HepG2 (cell line): ENCODE data around the gene HOXA10. TPM values are rescaled to one million over a fixed set of nuclear protein-coding genes. Genes with fewer than 3 reads are reported as not detected.

Source experiments
- FOXK1 ChIP-seq: sonication (generic); formaldehyde crosslinking; IDR thresholded peaks from 2 replicates; pipeline ENCODE4 v1.4.0; 2020; ENCODE audit warnings: low read depth, missing genetic modification reagents, borderline replicate concordance
- GABPB1 ChIP-seq: IDR thresholded peaks from 2 replicates; pipeline ENCODE4 v1.6.1; 2016; ENCODE audit warnings: mild to moderate bottlenecking, missing genetic modification reagents, moderate library complexity, missing compliant biosample characterization
- ONECUT2 ChIP-seq: sonication (generic); formaldehyde crosslinking; IDR thresholded peaks from 2 replicates; pipeline ENCODE4 v1.4.0; 2020; ENCODE audit warnings: missing genetic modification reagents
- SIN3A ChIP-seq: IDR thresholded peaks from 2 replicates; pipeline ENCODE4 v1.6.1; 2011; ENCODE audit warnings: low read depth, mild to moderate bottlenecking, control low read depth, low read length, borderline replicate concordance
- SRSF9 ChIP-seq: fragments of 200-400 bp; formaldehyde crosslinking; IDR thresholded peaks from 2 replicates; pipeline ENCODE4 v1.6.1; 2018; ENCODE audit warnings: borderline replicate concordance, mild to moderate bottlenecking, low read depth, low read length; ENCODE audit not compliant: insufficient read depth, poor library complexity, severe bottlenecking
- ZNF17 ChIP-seq: sonication (generic); formaldehyde crosslinking; IDR thresholded peaks from 2 replicates; pipeline ENCODE4 v1.5.0; 2020; ENCODE audit warnings: mild to moderate bottlenecking, missing genetic modification reagents
- ZNF207 ChIP-seq: fragments of 450-650 bp; IDR thresholded peaks from 2 replicates; pipeline ENCODE4 v1.6.1; 2016; ENCODE audit warnings: antibody characterized with exemption, borderline replicate concordance
- ZNF430 ChIP-seq: sonication (generic); formaldehyde crosslinking; IDR thresholded peaks from 2 replicates; pipeline ENCODE4 v1.9.0; 2021; ENCODE audit warnings: mild to moderate bottlenecking, missing genetic modification reagents
- ZZZ3 ChIP-seq: sonication (generic); formaldehyde crosslinking; IDR thresholded peaks from 2 replicates; pipeline ENCODE4 v1.4.0; 2020; ENCODE audit warnings: missing genetic modification reagents, mild to moderate bottlenecking, borderline replicate concordance
- polyA plus RNA-seq, 8 experiments: library from polyadenylated mRNA; depleted of rRNA in 3 of 8; stranded (reverse) in 7 of 8; unstranded in 1 of 8; fragments of >200 nt; fragmentation: Illumina TruSeq in 4 of 8; extraction: Trizol in 4 of 8; gene quantifications; 2 replicates each; pipeline versions ENCODE4 v1.2.1 to v1.2.3, GENCODE V29; 2011 to 2016; ENCODE audit warnings: low read depth in 4 of 8, missing spikeins in 1 of 8, mixed read lengths in 1 of 8; ENCODE audit not compliant: insufficient read depth in 1 of 8
- total RNA-seq, 5 experiments: library from RNA; depleted of rRNA; stranded (reverse); fragments of >200 nt; fragmentation: Illumina TruSeq; extraction: Trizol; gene quantifications; 2 replicates each; pipeline ENCODE4 v1.2.3, GENCODE V29; 2016; ENCODE audit warnings: low read depth in 1 of 5
- TF ChIP-seq, protein P1 (sequence below): sonication (generic); formaldehyde crosslinking; IDR thresholded peaks from 2 replicates; pipeline ENCODE4 v1.8.1; 2023; ENCODE audit warnings: missing genetic modification reagents, mild to moderate bottlenecking, borderline replicate concordance
- TF ChIP-seq, protein P2 (sequence below): sonication (generic); formaldehyde crosslinking; IDR thresholded peaks from 2 replicates; pipeline ENCODE4 v1.9.0; 2021; ENCODE audit warnings: missing genetic modification reagents, borderline replicate concordance
- TF ChIP-seq, protein P3 (sequence below): sonication (generic); formaldehyde crosslinking; IDR thresholded peaks from 2 replicates; pipeline ENCODE4 v1.4.0; 2020; ENCODE audit warnings: missing genetic modification reagents, mild to moderate bottlenecking, borderline replicate concordance
- TF ChIP-seq, protein P4 (sequence below): sonication (generic); formaldehyde crosslinking; IDR thresholded peaks from 2 replicates; pipeline ENCODE4 v1.5.0; 2020; ENCODE audit warnings: missing genetic modification reagents
- TF ChIP-seq, protein P5 (sequence below): conservative IDR thresholded peaks from 2 replicates; pipeline ENCODE4 v1.6.1; 2018; ENCODE audit warnings: missing genetic modification reagents
- TF ChIP-seq, protein P6 (sequence below): sonication (generic); formaldehyde crosslinking; IDR thresholded peaks from 2 replicates; pipeline ENCODE4 v1.5.0; 2020; ENCODE audit warnings: mild to moderate bottlenecking, missing genetic modification reagents, moderate library complexity

The HOXA10 gene
- total and polyA plus RNA-seq, 2 of the 13 experiments (the other 11 are each of a cell fraction or from before 2014, with no cell fraction given): not detected

DNA sequence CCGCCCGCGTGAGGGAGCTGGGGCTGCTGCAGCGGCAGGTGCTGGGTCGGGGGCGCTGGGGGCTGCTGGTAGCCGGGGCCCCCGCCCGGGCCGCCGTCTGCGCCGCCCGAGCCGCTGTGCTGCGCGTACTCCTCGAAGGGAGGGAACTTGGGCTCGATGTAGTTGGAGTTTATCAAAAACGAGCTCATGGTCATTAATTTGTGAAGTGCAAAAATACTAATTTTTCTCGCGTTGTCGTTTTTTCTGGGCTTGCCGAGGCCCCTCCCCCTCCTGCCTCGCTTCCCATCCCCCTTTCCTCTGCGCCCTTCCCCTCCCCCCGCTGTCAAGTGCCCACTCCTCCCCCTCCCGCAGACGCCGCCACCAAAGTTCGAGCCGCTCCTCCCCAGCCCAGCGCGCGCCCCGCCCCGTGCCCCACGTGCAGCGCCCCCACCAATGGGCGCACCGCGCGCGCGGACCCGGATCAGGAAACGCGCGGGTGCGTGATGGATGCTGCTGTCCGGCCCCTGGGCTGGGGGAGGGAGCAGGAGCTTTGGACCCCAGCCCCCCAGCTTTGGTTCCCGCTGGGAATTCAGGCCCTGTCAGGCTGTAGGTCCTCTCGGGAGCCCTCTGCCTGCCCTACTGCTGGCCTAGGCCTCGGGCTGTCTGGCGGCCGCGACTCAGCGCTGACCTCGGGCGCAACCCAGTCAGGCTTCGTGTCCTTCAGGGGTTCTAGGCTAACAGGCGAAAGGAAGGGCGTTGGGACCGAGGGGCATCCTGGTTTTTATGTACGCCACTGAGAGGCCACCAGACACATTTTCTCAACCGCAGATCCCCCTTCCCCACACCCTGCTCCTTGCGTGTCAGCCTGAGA is 43.4 kb downstream of the HOXA10 start, which contains the start of gene HOXA4 (continued):
- TF ChIP-seq, protein P1, sequence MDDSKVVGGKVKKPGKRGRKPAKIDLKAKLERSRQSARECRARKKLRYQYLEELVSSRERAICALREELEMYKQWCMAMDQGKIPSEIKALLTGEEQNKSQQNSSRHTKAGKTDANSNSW (CRISPR knock-in tag): 0 out of 2 replicates have a peak, but pooled peaks have one; percentile 41
- TF ChIP-seq ZZZ3 (CRISPR knock-in tag) (no peak), ONECUT2 (no peak), ZNF17 (no peak), SRSF9 (no peak), SIN3A (no peak), FOXK1 (peak; percentile 46; the same call in 1 of the 2 replicates), ZNF430 (peak; percentile 71; the same call in 1 of the 2 replicates), GABPB1 (CRISPR knock-in tag) (peak; percentile 86), ZNF207 (no peak)
- TF ChIP-seq, protein P2, sequence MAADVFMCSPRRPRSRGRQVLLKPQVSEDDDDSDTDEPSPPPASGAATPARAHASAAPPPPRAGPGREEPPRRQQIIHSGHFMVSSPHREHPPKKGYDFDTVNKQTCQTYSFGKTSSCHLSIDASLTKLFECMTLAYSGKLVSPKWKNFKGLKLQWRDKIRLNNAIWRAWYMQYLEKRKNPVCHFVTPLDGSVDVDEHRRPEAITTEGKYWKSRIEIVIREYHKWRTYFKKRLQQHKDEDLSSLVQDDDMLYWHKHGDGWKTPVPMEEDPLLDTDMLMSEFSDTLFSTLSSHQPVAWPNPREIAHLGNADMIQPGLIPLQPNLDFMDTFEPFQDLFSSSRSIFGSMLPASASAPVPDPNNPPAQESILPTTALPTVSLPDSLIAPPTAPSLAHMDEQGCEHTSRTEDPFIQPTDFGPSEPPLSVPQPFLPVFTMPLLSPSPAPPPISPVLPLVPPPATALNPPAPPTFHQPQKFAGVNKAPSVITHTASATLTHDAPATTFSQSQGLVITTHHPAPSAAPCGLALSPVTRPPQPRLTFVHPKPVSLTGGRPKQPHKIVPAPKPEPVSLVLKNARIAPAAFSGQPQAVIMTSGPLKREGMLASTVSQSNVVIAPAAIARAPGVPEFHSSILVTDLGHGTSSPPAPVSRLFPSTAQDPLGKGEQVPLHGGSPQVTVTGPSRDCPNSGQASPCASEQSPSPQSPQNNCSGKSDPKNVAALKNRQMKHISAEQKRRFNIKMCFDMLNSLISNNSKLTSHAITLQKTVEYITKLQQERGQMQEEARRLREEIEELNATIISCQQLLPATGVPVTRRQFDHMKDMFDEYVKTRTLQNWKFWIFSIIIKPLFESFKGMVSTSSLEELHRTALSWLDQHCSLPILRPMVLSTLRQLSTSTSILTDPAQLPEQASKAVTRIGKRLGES (CRISPR knock-in tag): no peak
- TF ChIP-seq, protein P3, sequence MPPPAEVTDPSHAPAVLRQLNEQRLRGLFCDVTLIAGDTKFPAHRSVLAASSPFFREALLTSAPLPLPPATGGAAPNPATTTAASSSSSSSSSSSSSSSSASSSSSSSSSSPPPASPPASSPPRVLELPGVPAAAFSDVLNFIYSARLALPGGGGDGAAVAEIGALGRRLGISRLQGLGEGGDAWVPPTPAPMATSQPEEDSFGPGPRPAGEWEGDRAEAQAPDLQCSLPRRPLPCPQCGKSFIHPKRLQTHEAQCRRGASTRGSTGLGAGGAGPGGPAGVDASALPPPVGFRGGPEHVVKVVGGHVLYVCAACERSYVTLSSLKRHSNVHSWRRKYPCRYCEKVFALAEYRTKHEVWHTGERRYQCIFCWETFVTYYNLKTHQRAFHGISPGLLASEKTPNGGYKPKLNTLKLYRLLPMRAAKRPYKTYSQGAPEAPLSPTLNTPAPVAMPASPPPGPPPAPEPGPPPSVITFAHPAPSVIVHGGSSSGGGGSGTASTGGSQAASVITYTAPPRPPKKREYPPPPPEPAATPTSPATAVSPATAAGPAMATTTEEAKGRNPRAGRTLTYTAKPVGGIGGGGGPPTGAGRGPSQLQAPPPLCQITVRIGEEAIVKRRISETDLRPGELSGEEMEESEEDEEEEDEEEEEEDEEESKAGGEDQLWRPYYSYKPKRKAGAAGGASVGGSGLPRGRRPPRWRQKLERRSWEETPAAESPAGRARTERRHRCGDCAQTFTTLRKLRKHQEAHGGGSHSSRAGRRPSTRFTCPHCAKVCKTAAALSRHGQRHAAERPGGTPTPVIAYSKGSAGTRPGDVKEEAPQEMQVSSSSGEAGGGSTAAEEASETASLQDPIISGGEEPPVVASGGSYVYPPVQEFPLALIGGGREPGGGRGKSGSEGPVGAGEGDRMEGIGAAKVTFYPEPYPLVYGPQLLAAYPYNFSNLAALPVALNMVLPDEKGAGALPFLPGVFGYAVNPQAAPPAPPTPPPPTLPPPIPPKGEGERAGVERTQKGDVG (CRISPR knock-in tag): peak; percentile 75; the same call in 1 of the 2 replicates
- TF ChIP-seq, protein P4, sequence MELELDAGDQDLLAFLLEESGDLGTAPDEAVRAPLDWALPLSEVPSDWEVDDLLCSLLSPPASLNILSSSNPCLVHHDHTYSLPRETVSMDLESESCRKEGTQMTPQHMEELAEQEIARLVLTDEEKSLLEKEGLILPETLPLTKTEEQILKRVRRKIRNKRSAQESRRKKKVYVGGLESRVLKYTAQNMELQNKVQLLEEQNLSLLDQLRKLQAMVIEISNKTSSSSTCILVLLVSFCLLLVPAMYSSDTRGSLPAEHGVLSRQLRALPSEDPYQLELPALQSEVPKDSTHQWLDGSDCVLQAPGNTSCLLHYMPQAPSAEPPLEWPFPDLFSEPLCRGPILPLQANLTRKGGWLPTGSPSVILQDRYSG (CRISPR knock-in tag): no peak
- TF ChIP-seq, protein P5, sequence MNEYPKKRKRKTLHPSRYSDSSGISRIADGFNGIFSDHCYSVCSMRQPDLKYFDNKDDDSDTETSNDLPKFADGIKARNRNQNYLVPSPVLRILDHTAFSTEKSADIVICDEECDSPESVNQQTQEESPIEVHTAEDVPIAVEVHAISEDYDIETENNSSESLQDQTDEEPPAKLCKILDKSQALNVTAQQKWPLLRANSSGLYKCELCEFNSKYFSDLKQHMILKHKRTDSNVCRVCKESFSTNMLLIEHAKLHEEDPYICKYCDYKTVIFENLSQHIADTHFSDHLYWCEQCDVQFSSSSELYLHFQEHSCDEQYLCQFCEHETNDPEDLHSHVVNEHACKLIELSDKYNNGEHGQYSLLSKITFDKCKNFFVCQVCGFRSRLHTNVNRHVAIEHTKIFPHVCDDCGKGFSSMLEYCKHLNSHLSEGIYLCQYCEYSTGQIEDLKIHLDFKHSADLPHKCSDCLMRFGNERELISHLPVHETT (CRISPR knock-in tag): no peak
- TF ChIP-seq, protein P6, sequence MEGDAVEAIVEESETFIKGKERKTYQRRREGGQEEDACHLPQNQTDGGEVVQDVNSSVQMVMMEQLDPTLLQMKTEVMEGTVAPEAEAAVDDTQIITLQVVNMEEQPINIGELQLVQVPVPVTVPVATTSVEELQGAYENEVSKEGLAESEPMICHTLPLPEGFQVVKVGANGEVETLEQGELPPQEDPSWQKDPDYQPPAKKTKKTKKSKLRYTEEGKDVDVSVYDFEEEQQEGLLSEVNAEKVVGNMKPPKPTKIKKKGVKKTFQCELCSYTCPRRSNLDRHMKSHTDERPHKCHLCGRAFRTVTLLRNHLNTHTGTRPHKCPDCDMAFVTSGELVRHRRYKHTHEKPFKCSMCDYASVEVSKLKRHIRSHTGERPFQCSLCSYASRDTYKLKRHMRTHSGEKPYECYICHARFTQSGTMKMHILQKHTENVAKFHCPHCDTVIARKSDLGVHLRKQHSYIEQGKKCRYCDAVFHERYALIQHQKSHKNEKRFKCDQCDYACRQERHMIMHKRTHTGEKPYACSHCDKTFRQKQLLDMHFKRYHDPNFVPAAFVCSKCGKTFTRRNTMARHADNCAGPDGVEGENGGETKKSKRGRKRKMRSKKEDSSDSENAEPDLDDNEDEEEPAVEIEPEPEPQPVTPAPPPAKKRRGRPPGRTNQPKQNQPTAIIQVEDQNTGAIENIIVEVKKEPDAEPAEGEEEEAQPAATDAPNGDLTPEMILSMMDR (CRISPR knock-in tag): no peak
